Lung (tissue), 12 donors: ENCODE data around the gene ETS2. TPM values are rescaled to one million over a fixed set of nuclear protein-coding genes. Genes with fewer than 3 reads are reported as not detected.

Experiments used
- ATAC-seq: fragments of 200-7000 bp; cut with Tn5 transposase; one replicate; pipeline ENCODE4 v1.9.1; 2020; ENCODE audit warnings: moderate number of reproducible peaks; ENCODE audit not compliant: insufficient read depth, low FRiP score
- DNase-seq, 3 donors: peaks; one replicate each; pipeline ENCODE4 v3.0.0-alpha.2; 2013 to 2017
- H3K27ac ChIP-seq, 2 donors: one replicate each; pipeline ENCODE4 v1.5.1; 2013; ENCODE audit warnings: mild to moderate bottlenecking in 2 of 2, moderate library complexity in 2 of 2, control low read depth in 1 of 2, inconsistent platforms in 1 of 2, low read depth in 1 of 2, low read length in 1 of 2
- H3K27me3 ChIP-seq, 3 donors: one replicate each; pipeline ENCODE4 v1.5.1; 2013; ENCODE audit warnings: low read length in 2 of 3; ENCODE audit not compliant: control insufficient read depth in 3 of 3, insufficient read depth in 3 of 3
- H3K36me3 ChIP-seq, 4 donors: one replicate each; pipeline ENCODE4 v1.5.1; 2013; ENCODE audit warnings: low read length in 4 of 4, mild to moderate bottlenecking in 1 of 4, moderate library complexity in 1 of 4; ENCODE audit not compliant: control insufficient read depth in 4 of 4, insufficient read depth in 4 of 4
- H3K4me1 ChIP-seq, 5 donors: one replicate each; pipeline ENCODE4 v1.5.1; 2013; ENCODE audit warnings: low read length in 5 of 5, mild to moderate bottlenecking in 2 of 5, moderate library complexity in 1 of 5; ENCODE audit not compliant: control insufficient read depth in 5 of 5, insufficient read depth in 5 of 5
- H3K4me3 ChIP-seq: one replicate; pipeline ENCODE4 v1.5.1; 2013; ENCODE audit warnings: mild to moderate bottlenecking, control low read depth, moderate library complexity
- H3K9ac ChIP-seq, 2 donors: one replicate each; pipeline ENCODE4 v1.5.1; 2013; ENCODE audit warnings: low read length in 2 of 2, control low read depth in 1 of 2; ENCODE audit not compliant: insufficient read depth in 1 of 2
- H3K9me3 ChIP-seq, 4 donors: one replicate each; pipeline ENCODE4 v1.5.1; 2013; ENCODE audit warnings: low read length in 3 of 4, mild to moderate bottlenecking in 1 of 4, moderate library complexity in 1 of 4; ENCODE audit not compliant: control insufficient read depth in 4 of 4, insufficient read depth in 3 of 4
- WGBS, 2 donors: extraction: QIAGEN DNeasy Blood & Tissue Kit; methylation state at CpG; one replicate each; pipeline ENCODE4 v1.1.7; 2013; 5-methylcytosine and 5-hydroxymethylcytosine counted together
- polyA plus RNA-seq, 2 donors: library from polyadenylated mRNA; stranded (reverse); fragments of 200-250 nt; gene quantifications; one replicate each; pipeline ENCODE4 v1.2.1, GENCODE V29; 2013
- total RNA-seq, 2 donors: library from RNA; depleted of rRNA in 1 of 2; stranded (reverse); fragments of >200 nt in 1 of 2; gene quantifications; one replicate each; pipeline ENCODE4 v1.2.1, GENCODE V29; 2014 to 2021
- TF ChIP-seq, protein P1 (sequence below): IDR thresholded peaks from 2 replicates; pipeline ENCODE4 v1.5.1; 2012; ENCODE audit warnings: mild to moderate bottlenecking; ENCODE audit errors: control extremely low read depth, extremely low read depth
- donor health status: control.
- donor health status: control.
- donor health status: Bipolar disorder and iron deficiency.
- donor health status: healthy.
- donor health status: DM: yes; HTN: yes; CAD: no.

The ETS2 gene
- total and polyA plus RNA-seq, 4 donors: 64.7 to 186 (median 158) TPM

- no peak for DNase-seq
- Histone ChIP-seq H3K27me3 (no peaks in the 10 kb centered on the region), H3K9ac (no peak overlapping the region), H3K9me3 (peaks cover 0 to 4% (median 0%) of the 10 kb centered on the region in 4 donors), H3K36me3 (no peaks in the 10 kb centered on the region), H3K4me1 (peaks cover 2 to 20% (median 6%) of the 10 kb centered on the region in 5 donors), H3K4me3 (no peak overlapping the region), H3K27ac (no peak overlapping the region)
- 62 to 70% methylated on average over 3 of the region's 3 CpGs for WGBS, 2 donors
- no peak for ATAC-seq
- TF ChIP-seq, protein P1, sequence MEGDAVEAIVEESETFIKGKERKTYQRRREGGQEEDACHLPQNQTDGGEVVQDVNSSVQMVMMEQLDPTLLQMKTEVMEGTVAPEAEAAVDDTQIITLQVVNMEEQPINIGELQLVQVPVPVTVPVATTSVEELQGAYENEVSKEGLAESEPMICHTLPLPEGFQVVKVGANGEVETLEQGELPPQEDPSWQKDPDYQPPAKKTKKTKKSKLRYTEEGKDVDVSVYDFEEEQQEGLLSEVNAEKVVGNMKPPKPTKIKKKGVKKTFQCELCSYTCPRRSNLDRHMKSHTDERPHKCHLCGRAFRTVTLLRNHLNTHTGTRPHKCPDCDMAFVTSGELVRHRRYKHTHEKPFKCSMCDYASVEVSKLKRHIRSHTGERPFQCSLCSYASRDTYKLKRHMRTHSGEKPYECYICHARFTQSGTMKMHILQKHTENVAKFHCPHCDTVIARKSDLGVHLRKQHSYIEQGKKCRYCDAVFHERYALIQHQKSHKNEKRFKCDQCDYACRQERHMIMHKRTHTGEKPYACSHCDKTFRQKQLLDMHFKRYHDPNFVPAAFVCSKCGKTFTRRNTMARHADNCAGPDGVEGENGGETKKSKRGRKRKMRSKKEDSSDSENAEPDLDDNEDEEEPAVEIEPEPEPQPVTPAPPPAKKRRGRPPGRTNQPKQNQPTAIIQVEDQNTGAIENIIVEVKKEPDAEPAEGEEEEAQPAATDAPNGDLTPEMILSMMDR: no peak
Observed at GRCh38 chr21:38852708-38853107, 47.0 kb downstream of the ETS2 start.

- Histone ChIP-seq H3K9me3 (peaks cover 0 to 4% (median 0%) of the 10 kb centered on the region in 4 donors), H3K27ac (no peak overlapping the region), H3K4me3 (no peak overlapping the region), H3K9ac (no peak overlapping the region), H3K36me3 (no peaks in the 10 kb centered on the region), H3K4me1 (peaks cover 0 to 12% (median 4%) of the 10 kb centered on the region in 5 donors), H3K27me3 (no peaks in the 10 kb centered on the region)
- DNase-seq (no peak), ATAC-seq (no peak)
- TF ChIP-seq, protein P1: no peak
- 64 to 70% methylated on average over 6 of the region's 6 CpGs for WGBS, 2 donors
Observed at GRCh38 chr21:38853421-38853919, 47.7 kb downstream of the ETS2 start.

- Histone ChIP-seq H3K4me1 (peaks cover 0 to 9% (median 0%) of the 10 kb centered on the region in 5 donors), H3K36me3 (no peaks in the 10 kb centered on the region), H3K9me3 (no peaks in the 10 kb centered on the region), H3K9ac (no peak overlapping the region), H3K27ac (no peak overlapping the region), H3K27me3 (no peaks in the 10 kb centered on the region), H3K4me3 (no peak overlapping the region)
- DNase-seq (no peak), ATAC-seq (no peak)
- WGBS, 2 donors: 89 to 93% methylated on average over 8 of the region's 8 CpGs
- TF ChIP-seq, protein P1: no peak
Observed at GRCh38 chr21:38857152-38857825, 51.6 kb downstream of the ETS2 start.
